A549 treated with AZD9567 at 1 μM for 4 hours (cell line): ENCODE data around the gene TSKU. TPM values are rescaled to one million over a fixed set of nuclear protein-coding genes. Genes with fewer than 3 reads are reported as not detected.

Experiments
- total RNA-seq: library from RNA; stranded (reverse); fragments of 200-300 nt; extraction: Qiagen RNA extraction; gene quantifications from 5 replicates; pipeline ENCODE4 v1.2.3, GENCODE V29; 2022; ENCODE audit not compliant: insufficient read depth

TSKU gene
- total RNA-seq: 128 to 148 TPM (median 140 TPM) in 5 replicates

GRCh38 chr11:76783294-76783895, at the start of gene TSKU:
Gene TSKU, plus strand, starts transcription at chr11:76783356. Its CDS starts 12,261 bp downstream, at chr11:76795617.

Other genes starting within 250 kb of the TSKU start
- gene LRRC32, start 112.6 kb upstream of the TSKU start, total RNA-seq: 0.13 to 0.33 TPM (median 0.19 TPM) in 4 of 5 replicates, not detected in the other
- gene ACER3, start 77.6 kb downstream of the TSKU start, total RNA-seq: 16.4 to 19.4 TPM (median 18.7 TPM) in 5 replicates